ENCODE data around the gene AGTR1. TPM values are rescaled to one million over a fixed set of nuclear protein-coding genes. Genes with fewer than 3 reads are reported as not detected.
"Not testable (repeated sequence)": the region's sequence is repeated elsewhere in the genome, so short reads cannot be mapped to it uniquely, and the experiment has no call there.

Gene AGTR1
- total RNA-seq, 1 donor from 2014 or later, result 5.6 TPM

- peak; percentile 32 for DNase-seq (ENCODE audit: low read depth)
Observed at GRCh38 chr3:148718982-148719862, 21.5 kb downstream of the AGTR1 start.

- DNase-seq (ENCODE audit: low read depth), result no peak
Observed at GRCh38 chr3:148720873-148721272, 23.2 kb downstream of the AGTR1 start.

GRCh38 chr3:148723631-148724030, 25.9 kb downstream of the AGTR1 start:
- DNase-seq (ENCODE audit: low read depth), result peak; percentile 43

GRCh38 chr3:148727231-148727630, 29.5 kb downstream of the AGTR1 start:
- peak; percentile 69 for DNase-seq (ENCODE audit: low read depth)

GRCh38 chr3:148728753-148729152, 31.1 kb downstream of the AGTR1 start:
- no peak for DNase-seq (ENCODE audit: low read depth)

- no peak for DNase-seq (ENCODE audit: low read depth)
Observed at GRCh38 chr3:148729476-148730055, 31.9 kb downstream of the AGTR1 start.

- no peak for DNase-seq (ENCODE audit: low read depth)
Observed at GRCh38 chr3:148730676-148731075, 33.0 kb downstream of the AGTR1 start.

- no peak for DNase-seq (ENCODE audit: low read depth)
Observed at GRCh38 chr3:148735597-148735996, 37.9 kb downstream of the AGTR1 start.

- no peak for DNase-seq (ENCODE audit: low read depth)
Observed at GRCh38 chr3:148736086-148736485, 38.4 kb downstream of the AGTR1 start.

GRCh38 chr3:148737104-148737530, 39.4 kb downstream of the AGTR1 start:
- DNase-seq (ENCODE audit: low read depth), result no peak

GRCh38 chr3:148739720-148740119, 42.0 kb downstream of the AGTR1 start:
- DNase-seq (ENCODE audit: low read depth), result no peak

GRCh38 chr3:148740291-148740690, 42.6 kb downstream of the AGTR1 start:
- DNase-seq (ENCODE audit: low read depth), result no peak

GRCh38 chr3:148741219-148741618, 43.5 kb downstream of the AGTR1 start:
- DNase-seq (ENCODE audit: low read depth), result no peak

- no peak for DNase-seq (ENCODE audit: low read depth)
Observed at GRCh38 chr3:148742118-148742517, 44.4 kb downstream of the AGTR1 start.

- DNase-seq (ENCODE audit: low read depth), result no peak
Observed at GRCh38 chr3:148746053-148746452, 48.4 kb downstream of the AGTR1 start.

- DNase-seq (ENCODE audit: low read depth), result peak; percentile 60
Observed at GRCh38 chr3:148748283-148748682, 50.6 kb downstream of the AGTR1 start.

- DNase-seq (ENCODE audit: low read depth), result no peak
Observed at GRCh38 chr3:148750296-148750695, 52.6 kb downstream of the AGTR1 start.

- DNase-seq (ENCODE audit: low read depth), result no peak
Observed at GRCh38 chr3:148751461-148751860, 53.8 kb downstream of the AGTR1 start.

GRCh38 chr3:148753385-148753784, 55.7 kb downstream of the AGTR1 start:
- DNase-seq (ENCODE audit: low read depth), result not testable (repeated sequence)

- DNase-seq (ENCODE audit: low read depth), result no peak
Observed at GRCh38 chr3:148755570-148755969, 57.9 kb downstream of the AGTR1 start.

- DNase-seq (ENCODE audit: low read depth), result no peak
Observed at GRCh38 chr3:148756311-148756710, 58.6 kb downstream of the AGTR1 start.
